ENCODE measurements around the gene PYY.
"Not testable (repeated sequence)": the region's sequence is repeated elsewhere in the genome, so short reads cannot be mapped to it uniquely, and the experiment has no call there.

The PYY gene

DNA sequence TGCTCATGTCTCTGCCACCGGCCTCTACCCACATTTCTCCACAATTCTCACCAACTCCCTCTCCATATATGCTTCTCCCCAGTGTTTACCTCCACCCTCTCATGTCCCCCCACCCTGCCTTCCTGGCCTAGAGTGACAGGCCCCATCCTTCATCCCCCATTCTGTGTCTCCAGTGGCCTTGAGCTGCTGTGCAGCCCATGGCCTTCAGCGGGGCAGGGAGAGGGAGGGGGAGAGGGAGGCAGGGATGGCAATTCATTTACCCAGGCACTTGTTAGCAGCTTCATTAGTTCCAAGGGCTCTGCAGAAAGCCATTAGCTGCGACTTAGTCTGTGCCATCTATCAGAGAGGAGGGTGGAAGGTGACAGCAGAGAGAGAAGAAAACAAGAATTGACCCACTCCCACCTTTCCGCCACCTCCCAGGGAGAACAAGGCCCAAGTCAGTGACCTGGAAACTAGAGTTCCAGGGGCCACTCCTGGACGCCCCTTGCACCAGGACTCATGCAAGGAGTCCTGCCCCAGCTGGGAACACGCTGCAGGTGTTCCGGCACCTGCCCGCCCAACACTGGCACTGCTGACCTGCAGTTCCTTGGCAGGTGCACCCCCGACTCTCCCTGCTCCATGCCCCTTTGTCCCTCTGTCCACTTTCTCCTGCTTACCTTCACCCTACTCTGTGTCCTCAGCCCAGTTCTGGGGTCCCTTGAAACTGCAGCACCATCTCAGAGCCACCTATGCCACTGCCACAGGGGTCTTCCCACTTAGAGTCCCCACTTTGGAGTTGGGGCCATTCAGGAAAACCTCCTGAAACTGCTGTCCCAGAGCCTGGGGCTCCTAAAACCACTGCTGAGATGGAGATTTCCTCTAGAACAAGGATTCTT lies 23.5 kb upstream of the PYY start:
- no peak overlapping the region for H3K27ac ChIP-seq
- TF ChIP-seq ZFX (IDR thresholded peaks at IDR 0.05) = no peak
- TF ChIP-seq, protein P1, sequence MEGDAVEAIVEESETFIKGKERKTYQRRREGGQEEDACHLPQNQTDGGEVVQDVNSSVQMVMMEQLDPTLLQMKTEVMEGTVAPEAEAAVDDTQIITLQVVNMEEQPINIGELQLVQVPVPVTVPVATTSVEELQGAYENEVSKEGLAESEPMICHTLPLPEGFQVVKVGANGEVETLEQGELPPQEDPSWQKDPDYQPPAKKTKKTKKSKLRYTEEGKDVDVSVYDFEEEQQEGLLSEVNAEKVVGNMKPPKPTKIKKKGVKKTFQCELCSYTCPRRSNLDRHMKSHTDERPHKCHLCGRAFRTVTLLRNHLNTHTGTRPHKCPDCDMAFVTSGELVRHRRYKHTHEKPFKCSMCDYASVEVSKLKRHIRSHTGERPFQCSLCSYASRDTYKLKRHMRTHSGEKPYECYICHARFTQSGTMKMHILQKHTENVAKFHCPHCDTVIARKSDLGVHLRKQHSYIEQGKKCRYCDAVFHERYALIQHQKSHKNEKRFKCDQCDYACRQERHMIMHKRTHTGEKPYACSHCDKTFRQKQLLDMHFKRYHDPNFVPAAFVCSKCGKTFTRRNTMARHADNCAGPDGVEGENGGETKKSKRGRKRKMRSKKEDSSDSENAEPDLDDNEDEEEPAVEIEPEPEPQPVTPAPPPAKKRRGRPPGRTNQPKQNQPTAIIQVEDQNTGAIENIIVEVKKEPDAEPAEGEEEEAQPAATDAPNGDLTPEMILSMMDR (conservative IDR thresholded peaks at IDR 0.05) = no peak

DNA sequence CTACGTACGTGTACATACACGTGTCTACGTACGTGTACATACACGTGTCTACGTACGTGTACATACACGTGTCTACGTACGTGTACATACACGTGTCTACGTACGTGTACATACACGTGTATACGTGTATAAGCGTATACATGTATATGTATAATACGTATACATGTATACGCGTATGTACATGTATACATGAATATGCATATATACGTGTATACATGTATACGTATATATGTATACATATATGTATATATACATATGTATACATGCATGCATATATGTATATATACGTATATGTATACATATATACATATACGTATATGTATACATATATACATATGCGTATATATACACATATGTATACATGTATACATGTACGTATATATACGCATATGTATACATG lies 22.2 kb upstream of the PYY start:
- TF ChIP-seq, protein P1 (conservative IDR thresholded peaks at IDR 0.05) = no peak
- no peak for TF ChIP-seq ZFX (IDR thresholded peaks at IDR 0.05)
- no peak overlapping the region for H3K27ac ChIP-seq

DNA sequence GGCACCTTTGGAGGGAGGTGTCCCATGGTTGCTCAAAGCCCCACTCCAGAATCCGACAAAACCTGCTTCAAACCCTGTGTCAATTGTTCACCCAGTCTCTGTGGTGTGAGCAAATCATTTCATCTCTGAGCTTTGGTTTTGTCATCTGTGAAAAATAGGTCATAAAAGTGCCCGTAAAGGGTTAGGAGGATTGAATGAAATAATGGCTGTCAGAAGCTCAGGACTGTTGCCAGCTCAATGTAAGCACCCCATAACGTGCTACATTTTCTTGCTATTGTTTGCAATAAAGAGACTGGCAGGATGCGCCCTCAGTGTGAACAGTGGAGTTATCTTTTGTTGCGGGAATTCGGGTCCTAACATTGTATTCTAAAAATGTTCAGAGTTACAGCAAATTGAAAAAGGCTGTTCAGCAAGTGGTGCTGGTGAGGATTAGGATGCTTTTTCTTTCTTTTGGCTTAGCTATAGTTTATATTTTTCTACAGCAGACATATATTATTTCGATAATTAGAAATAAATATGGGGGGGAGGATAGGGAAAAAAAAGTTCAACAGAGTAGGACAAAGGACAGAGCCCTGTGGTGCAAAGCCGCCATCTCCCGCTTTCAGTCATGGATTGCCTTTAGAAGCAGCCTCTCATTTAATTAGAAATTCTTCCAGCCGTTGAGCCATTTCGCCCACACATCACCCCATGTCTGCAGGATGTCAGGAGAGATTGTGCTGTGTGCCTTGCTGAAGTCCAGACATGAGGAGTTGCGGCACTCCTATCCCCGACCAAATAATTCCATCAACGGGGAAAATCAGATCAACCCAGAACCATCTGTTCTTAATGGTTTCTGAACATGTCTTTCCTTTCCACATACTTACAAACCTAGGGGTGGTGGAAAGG lies 20.9 kb upstream of the PYY start:
- TF ChIP-seq ZFX (IDR thresholded peaks at IDR 0.05) = no peak
- TF ChIP-seq, protein P1 (conservative IDR thresholded peaks at IDR 0.05) = no peak
- H3K27ac ChIP-seq = no peak overlapping the region

DNA sequence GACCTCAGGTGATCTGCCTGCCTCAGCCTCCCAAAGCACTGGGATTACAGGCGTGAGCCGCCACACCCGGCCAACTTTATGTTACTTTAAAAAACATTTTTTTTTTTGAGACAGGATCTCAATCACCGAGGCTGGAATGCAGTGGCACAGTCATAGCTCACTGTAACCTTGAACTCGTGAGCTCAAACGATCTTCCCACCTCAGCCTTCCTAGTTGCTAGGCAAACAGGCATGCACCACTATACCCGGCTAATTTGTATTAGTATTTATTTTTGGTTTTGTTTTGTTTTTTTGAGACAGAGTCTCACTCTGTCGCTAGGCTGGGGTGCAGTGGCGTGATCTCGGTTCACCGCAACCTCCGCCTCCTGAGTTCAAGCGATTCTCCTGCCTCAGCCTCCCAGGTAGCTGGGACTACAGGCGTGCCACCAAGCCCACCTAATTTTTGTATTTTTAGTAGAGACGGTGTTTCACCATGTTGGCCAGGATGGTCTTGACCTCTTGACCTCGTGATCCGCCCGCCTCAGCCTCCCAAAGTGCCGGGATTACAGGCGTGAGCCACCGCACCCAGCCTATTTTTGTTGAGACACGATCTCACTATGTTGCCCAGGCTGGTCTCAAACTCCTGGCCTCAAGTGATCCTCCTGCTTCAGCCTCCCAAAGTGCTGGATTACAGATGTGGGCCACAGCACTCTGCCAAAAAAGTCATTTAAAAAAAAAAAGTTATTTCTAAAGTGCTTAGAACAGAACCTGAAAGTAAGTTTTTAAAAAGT lies 18.9 kb upstream of the PYY start:
- not testable (repeated sequence) for H3K27ac ChIP-seq

DNA sequence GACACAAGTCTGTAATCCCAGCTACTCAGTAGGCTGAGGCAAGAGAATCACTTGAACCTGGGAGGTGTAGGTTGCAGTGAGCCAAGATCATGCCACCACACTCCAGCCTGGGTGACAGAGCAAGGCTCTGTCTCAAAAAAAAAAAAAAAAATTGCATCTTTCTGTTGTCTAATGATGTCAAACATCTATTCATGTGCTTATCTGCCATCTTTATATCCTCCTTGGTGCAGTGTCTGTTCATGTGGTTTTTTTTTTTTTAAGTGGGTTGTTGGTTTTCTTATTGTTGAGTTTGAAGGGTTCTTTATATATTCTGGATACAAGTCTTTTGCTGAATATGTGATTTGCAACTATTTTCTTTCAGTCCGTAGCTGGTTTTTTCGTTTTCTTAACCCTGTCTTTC lies 17.7 kb upstream of the PYY start:
- H3K27ac ChIP-seq = not testable (repeated sequence)

DNA sequence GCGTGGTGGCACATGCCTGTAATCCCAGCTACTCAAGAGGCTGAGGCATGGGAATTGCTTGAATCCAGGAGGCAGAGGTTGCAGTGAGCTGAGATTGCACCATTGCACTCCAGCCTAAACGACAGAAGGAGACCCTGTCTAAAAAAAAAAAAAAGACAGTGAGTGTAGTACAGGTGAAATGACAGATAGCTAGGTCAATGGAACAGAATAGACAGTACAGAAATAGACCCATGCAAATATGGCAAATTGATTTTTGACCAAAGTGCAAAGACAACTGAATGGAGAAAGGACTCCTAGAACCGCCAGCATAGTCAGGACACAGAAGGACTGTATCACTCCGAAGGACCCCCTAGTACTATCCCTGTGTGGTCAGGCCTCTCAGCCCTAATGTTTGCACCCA lies 16.6 kb upstream of the PYY start:
- no peak overlapping the region for H3K27ac ChIP-seq
- TF ChIP-seq, protein P1 (conservative IDR thresholded peaks at IDR 0.05) = no peak
- TF ChIP-seq ZFX (IDR thresholded peaks at IDR 0.05) = no peak

DNA sequence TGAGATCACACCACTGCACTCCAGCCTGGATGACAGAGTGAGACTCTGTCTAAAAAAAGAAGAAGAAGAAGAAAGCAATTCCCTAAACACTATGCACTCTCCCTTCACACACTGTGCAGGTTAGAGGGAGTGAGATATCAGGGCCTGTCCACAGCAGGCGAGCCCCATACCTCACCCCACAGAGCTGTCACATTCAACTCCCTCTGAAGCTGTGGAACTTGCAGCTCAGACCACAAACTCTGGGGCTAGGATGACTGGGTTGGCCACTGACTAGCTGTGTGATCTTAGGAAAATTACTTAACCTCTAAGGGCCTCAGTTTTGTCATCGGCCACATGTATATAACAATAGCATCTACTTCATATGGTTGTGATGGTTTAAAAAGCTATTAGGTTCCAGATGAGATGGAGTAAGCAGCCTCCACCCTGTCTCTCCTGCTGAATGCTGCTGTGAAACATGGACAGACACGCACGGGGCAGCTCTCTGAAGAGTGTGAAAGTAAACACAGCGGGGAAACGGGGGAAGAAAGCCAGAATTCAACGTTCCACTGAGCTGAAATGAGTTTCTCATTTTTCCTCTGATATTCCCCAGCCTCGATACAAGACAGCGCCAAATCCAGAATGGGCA lies 13.6 kb upstream of the PYY start:
- no peak overlapping the region for H3K27ac ChIP-seq
- TF ChIP-seq, protein P1 (conservative IDR thresholded peaks at IDR 0.05) = no peak
- no peak for TF ChIP-seq ZFX (IDR thresholded peaks at IDR 0.05)
